Panc1 (cell line): Measurements from ENCODE around the gene EID2. TPM values are rescaled to one million over a fixed set of nuclear protein-coding genes. Genes with fewer than 3 reads are reported as not detected.
A peak's percentile ranks its signal among the peaks of the same experiment; 100 is the strongest.

ENCODE experiments used
- ATAC-seq: fragments of 200-7000 bp; cut with Tn5 transposase; 2 replicates; pipeline ENCODE4 v1.9.1; 2020; ENCODE audit warnings: mild to moderate bottlenecking, moderate library complexity
- BruUV-seq: library from RNA; stranded (reverse); fragments of 400-500 nt; replicated peaks from 2 replicates; lab custom pipeline; 2021; lab: Mats Ljungman, UMichigan
- CTCF ChIA-PET: fragments of 300-600 bp; sonication (Branson Sonifier 250); formaldehyde crosslinking; loops from one replicate; lab custom pipeline; 2022; ENCODE audit warnings: antibody characterized with exemption; lab: Charles Lee
- POLR2A ChIA-PET: fragments of 300-600 bp; sonication (Branson Sonifier 250); formaldehyde crosslinking; loops from one replicate; lab custom pipeline; 2022; ENCODE audit warnings: antibody characterized with exemption; lab: Charles Lee
- DNase-seq: peaks from one replicate; pipeline ENCODE4 v3.0.0-alpha.2; 2010; ENCODE audit warnings: low read depth, low spot score
- H3K27ac ChIP-seq: 2 replicates; pipeline ENCODE4 v1.5.1; 2011; ENCODE audit warnings: mild to moderate bottlenecking, low read length, inconsistent platforms
- H3K27me3 ChIP-seq: fragments of 200-500 bp; sonication (Bioruptor generic); 2 replicates; pipeline ENCODE4 v1.6.0; 2014; ENCODE audit warnings: low read length, inconsistent platforms; ENCODE audit not compliant: control insufficient read depth, insufficient read depth
- H3K36me3 ChIP-seq: fragments of 200-500 bp; sonication (Bioruptor generic); 2 replicates; pipeline ENCODE4 v1.5.1; 2014; ENCODE audit warnings: inconsistent platforms, mild to moderate bottlenecking, low read length, moderate library complexity; ENCODE audit not compliant: control insufficient read depth, insufficient read depth
- H3K4me1 ChIP-seq: 2 replicates; pipeline ENCODE4 v1.5.1; 2011; ENCODE audit warnings: inconsistent platforms, mild to moderate bottlenecking, low read length, moderate library complexity; ENCODE audit not compliant: control insufficient read depth, insufficient read depth
- H3K4me3 ChIP-seq, 2 experiments: 2 replicates each; pipeline ENCODE4 v1.5.1; 2011 to 2012; ENCODE audit warnings: low read depth in 2 of 2, low read length in 2 of 2, mild to moderate bottlenecking in 2 of 2, inconsistent platforms in 1 of 2, moderate library complexity in 1 of 2
- H3K9me3 ChIP-seq: fragments of 200-500 bp; sonication (Bioruptor generic); 2 replicates; pipeline ENCODE4 v1.5.1; 2014; ENCODE audit warnings: low read depth, mild to moderate bottlenecking, inconsistent platforms, low read length, moderate library complexity; ENCODE audit not compliant: control insufficient read depth, insufficient read depth
- POLR2AphosphoS5 ChIP-seq: IDR thresholded peaks from 2 replicates; pipeline ENCODE4 v1.6.1; 2012; ENCODE audit warnings: mild to moderate bottlenecking, low read depth, low read length, moderate library complexity
- SIN3A ChIP-seq: IDR thresholded peaks from 2 replicates; pipeline ENCODE4 v1.6.1; 2012; ENCODE audit warnings: low read depth, mild to moderate bottlenecking, low read length, moderate library complexity, borderline replicate concordance; ENCODE audit not compliant: insufficient read depth
- TCF7L2 ChIP-seq: IDR thresholded peaks from 2 replicates; pipeline ENCODE4 v1.6.1; 2011; ENCODE audit warnings: mild to moderate bottlenecking, low read depth, low read length, inconsistent platforms
- in situ Hi-C: cut with HindIII; loops from 2 replicates; pipeline ENCODE4 v1.10.0; 2016; ENCODE audit warnings: low sequenced_read_pairs, low pct_unique_long_range_greater_than_20kb
- intact Hi-C: fragments of 100-400 bp; cut with micrococcal nuclease; formaldehyde crosslinking; loops from one replicate; pipeline ENCODE4 v1.10.0; 2022; ENCODE audit not compliant: unreplicated experiment
- total RNA-seq: library from RNA; stranded (reverse); gene quantifications from one replicate; pipeline ENCODE4 v1.2.1, GENCODE V29; 2021; ENCODE audit not compliant: unreplicated experiment
- TF ChIP-seq, protein P1 (sequence below), 2 experiments: IDR thresholded peaks; 2 replicates each; pipeline ENCODE4 v1.6.1; 2011 to 2012; ENCODE audit warnings: low read depth in 2 of 2, control low read depth in 1 of 2, low read length in 1 of 2, mild to moderate bottlenecking in 1 of 2, moderate library complexity in 1 of 2; ENCODE audit not compliant: insufficient read depth in 1 of 2
- TF ChIP-seq, protein P2 (sequence below): fragments of 450-650 bp; IDR thresholded peaks from 2 replicates; pipeline ENCODE4 v1.5.1; 2017; ENCODE audit warnings: mild to moderate bottlenecking

The EID2 gene
- total RNA-seq, 1 experiment from 2014 or later, result 163 TPM

DNA sequence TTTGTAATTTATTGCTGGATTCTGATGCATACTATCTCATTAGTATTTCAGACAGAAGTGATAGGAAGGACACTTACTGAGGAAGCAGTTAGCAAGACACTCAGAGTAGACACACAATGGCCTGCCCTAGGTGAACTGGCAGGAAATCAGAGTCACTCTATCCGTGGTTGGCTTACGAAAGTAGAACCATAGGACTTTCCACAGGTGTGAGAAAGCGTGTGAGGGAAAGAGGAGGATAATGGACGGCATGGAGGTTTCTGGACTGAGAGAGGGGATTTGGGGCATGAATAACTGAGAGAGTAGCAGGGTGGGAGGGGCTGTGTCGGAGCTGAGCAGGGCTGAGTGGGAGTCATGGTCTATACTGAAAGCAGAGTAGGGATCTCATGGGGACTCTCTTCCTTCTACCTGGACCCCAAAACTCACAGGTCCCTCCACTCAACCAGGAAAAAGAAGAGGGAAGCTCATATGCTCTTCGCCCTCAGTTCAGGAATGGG lies 18.7 kb upstream of the EID2 start:
- CTCF ChIA-PET, result interaction anchor here (0.5 to 3.8 kb wide), 5 partner anchors 7 to 113 kb away, joined by 3 to 31 read pairs (median 5); no protein-coding TSS in a partner anchor

DNA sequence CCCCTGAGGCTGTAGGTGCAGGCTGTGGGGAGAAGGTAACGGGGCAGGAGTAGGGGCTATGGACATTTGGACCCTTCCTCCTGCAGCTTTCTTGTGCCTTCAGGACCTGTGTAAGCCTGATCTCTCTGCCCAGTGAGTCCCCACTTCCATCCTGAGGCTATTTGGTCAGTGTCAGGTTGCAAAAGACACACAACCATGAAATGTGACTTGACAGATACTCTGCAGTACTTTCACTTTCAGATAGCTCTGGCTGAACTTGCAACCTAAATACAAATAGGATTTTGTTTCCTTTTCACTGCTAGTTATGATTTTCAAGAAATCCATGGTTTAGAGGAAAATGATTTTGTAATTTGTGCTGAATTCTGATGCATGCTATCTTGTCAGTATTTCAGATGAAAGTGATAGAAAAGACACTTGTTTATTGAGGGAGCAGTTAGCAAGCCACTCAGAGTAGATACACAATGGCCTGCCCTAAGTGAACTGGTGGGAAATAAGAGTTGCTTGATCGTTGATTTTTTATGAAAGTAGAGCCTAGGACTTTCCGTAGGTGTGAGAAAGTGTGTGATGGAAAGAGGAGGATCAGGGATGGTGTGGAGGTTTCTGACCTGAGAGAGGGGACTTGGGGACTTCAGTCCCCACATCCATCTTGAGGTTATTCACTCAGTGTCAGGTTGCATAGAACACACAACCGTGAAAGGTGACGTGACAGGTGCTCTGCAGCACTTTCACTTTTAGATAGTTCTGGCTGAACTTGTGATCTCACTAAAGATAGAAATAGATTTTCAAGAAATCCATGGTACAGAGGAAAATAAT lies 18.1 kb upstream of the EID2 start:
- intact Hi-C loops (no loop called here), in situ Hi-C loops (no loop called here)
- Histone ChIP-seq H3K9me3 (no peaks in the 10 kb centered on the region), H3K27me3 (peaks cover 39% of the 10 kb centered on the region), H3K4me3 (peak overlapping the region; percentile 0 to 36; a peak in 3 of 4 replicates), H3K27ac (peak overlapping the region; percentile 0; the same call in 1 of the 2 replicates), H3K4me1 (peaks cover 17% of the 10 kb centered on the region), H3K36me3 (no peaks in the 10 kb centered on the region)
- TF ChIP-seq TCF7L2 (no peak), POLR2AphosphoS5 (no peak), SIN3A (no peak)
- TF ChIP-seq, protein P1, sequence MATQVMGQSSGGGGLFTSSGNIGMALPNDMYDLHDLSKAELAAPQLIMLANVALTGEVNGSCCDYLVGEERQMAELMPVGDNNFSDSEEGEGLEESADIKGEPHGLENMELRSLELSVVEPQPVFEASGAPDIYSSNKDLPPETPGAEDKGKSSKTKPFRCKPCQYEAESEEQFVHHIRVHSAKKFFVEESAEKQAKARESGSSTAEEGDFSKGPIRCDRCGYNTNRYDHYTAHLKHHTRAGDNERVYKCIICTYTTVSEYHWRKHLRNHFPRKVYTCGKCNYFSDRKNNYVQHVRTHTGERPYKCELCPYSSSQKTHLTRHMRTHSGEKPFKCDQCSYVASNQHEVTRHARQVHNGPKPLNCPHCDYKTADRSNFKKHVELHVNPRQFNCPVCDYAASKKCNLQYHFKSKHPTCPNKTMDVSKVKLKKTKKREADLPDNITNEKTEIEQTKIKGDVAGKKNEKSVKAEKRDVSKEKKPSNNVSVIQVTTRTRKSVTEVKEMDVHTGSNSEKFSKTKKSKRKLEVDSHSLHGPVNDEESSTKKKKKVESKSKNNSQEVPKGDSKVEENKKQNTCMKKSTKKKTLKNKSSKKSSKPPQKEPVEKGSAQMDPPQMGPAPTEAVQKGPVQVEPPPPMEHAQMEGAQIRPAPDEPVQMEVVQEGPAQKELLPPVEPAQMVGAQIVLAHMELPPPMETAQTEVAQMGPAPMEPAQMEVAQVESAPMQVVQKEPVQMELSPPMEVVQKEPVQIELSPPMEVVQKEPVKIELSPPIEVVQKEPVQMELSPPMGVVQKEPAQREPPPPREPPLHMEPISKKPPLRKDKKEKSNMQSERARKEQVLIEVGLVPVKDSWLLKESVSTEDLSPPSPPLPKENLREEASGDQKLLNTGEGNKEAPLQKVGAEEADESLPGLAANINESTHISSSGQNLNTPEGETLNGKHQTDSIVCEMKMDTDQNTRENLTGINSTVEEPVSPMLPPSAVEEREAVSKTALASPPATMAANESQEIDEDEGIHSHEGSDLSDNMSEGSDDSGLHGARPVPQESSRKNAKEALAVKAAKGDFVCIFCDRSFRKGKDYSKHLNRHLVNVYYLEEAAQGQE (IDR thresholded peaks at IDR 0.05; ENCODE audit: insufficient read depth in 1 of 2, low read depth in 2 of 2, low read length in 1 of 2), result no peak
- TF ChIP-seq, protein P2, sequence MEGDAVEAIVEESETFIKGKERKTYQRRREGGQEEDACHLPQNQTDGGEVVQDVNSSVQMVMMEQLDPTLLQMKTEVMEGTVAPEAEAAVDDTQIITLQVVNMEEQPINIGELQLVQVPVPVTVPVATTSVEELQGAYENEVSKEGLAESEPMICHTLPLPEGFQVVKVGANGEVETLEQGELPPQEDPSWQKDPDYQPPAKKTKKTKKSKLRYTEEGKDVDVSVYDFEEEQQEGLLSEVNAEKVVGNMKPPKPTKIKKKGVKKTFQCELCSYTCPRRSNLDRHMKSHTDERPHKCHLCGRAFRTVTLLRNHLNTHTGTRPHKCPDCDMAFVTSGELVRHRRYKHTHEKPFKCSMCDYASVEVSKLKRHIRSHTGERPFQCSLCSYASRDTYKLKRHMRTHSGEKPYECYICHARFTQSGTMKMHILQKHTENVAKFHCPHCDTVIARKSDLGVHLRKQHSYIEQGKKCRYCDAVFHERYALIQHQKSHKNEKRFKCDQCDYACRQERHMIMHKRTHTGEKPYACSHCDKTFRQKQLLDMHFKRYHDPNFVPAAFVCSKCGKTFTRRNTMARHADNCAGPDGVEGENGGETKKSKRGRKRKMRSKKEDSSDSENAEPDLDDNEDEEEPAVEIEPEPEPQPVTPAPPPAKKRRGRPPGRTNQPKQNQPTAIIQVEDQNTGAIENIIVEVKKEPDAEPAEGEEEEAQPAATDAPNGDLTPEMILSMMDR, result no peak
- DNase-seq (peak; percentile 91), ATAC-seq (peak; percentile 82)
- no TSS peak for BruUV-seq
- POLR2A ChIA-PET, result interaction anchor here (0.5 to 0.6 kb wide), 3 partner anchors 46 to 215 kb away, joined by 3 to 13 read pairs (median 4); partner anchors contain the start of gene RPS16
- CTCF ChIA-PET, result interaction anchor here (1.0 to 1.2 kb wide), 3 partner anchors 12 to 69 kb away, joined by 3 to 6 read pairs (median 4); no protein-coding TSS in a partner anchor

More for the DNA sequence above, 18.7 kb upstream of the EID2 start:
- DNase-seq (no peak), ATAC-seq (peak; percentile 6)
- Histone ChIP-seq H3K27ac (no peak overlapping the region), H3K4me1 (peaks cover 17% of the 10 kb centered on the region), H3K27me3 (peaks cover 40% of the 10 kb centered on the region), H3K9me3 (no peaks in the 10 kb centered on the region), H3K36me3 (no peaks in the 10 kb centered on the region), H3K4me3 (no peak overlapping the region)
- no peak for TF ChIP-seq POLR2AphosphoS5
- TF ChIP-seq SIN3A, result no peak
- TF ChIP-seq, protein P1 (IDR thresholded peaks at IDR 0.05; ENCODE audit: insufficient read depth in 1 of 2, low read depth in 2 of 2, low read length in 1 of 2), result no peak
- TF ChIP-seq, protein P2, result no peak
- TF ChIP-seq TCF7L2, result no peak
- in situ Hi-C loops (no loop called here), intact Hi-C loops (no loop called here)
- no TSS peak for BruUV-seq
- POLR2A ChIA-PET, result interaction anchor here (0.6 kb wide), 2 partner anchors 123 to 270 kb away, joined by 4 read pairs; partner anchors contain the start of gene RPS16
